Breast epithelium (tissue), 4 donors: ENCODE data around the gene IL18RAP. TPM values are rescaled to one million over a fixed set of nuclear protein-coding genes. Genes with fewer than 3 reads are reported as not detected.
A peak's percentile ranks its signal among the peaks of the same experiment; 100 is the strongest.

Experiments used
- DNase-seq, 2 donors: peaks; one replicate each; pipeline ENCODE4 v3.0.0-alpha.2; 2019; ENCODE audit warnings: low spot score in 2 of 2
- H3K27ac ChIP-seq, 2 donors: fragments of 200-600 bp; sonication (generic) in 1 of 2; one replicate each; pipeline ENCODE4 v1.5.1; 2016 to 2019; ENCODE audit warnings: mild to moderate bottlenecking in 1 of 2
- H3K27me3 ChIP-seq, 2 donors: fragments of 200-600 bp; sonication (generic) in 1 of 2; one replicate each; pipeline versions ENCODE4 v1.5.1 to v1.6.0; 2017 to 2019; ENCODE audit warnings: control low read depth in 1 of 2, mild to moderate bottlenecking in 1 of 2
- H3K36me3 ChIP-seq: fragments of 200-600 bp; one replicate; pipeline ENCODE4 v1.5.1; 2019
- H3K4me1 ChIP-seq, 2 donors: fragments of 200-600 bp; sonication (generic); one replicate each; pipeline ENCODE4 v1.5.1; 2016 to 2019; ENCODE audit warnings: control low read depth in 1 of 2
- H3K4me3 ChIP-seq, 3 donors: fragments of 200-600 bp; sonication (generic); 1 replicate in 2 of 3; 2 replicates in 1 of 3; pipeline ENCODE4 v1.5.1; 2016 to 2019; ENCODE audit warnings: mild to moderate bottlenecking in 3 of 3, moderate library complexity in 2 of 3
- H3K9me3 ChIP-seq, 2 donors: fragments of 200-600 bp; sonication (generic) in 1 of 2; one replicate each; pipeline ENCODE4 v1.5.1; 2016 to 2019; ENCODE audit warnings: control low read depth in 1 of 2
- CTCF ChIP-seq, 3 donors: fragments of 450-650 bp; IDR thresholded peaks; one replicate each; pipeline ENCODE4 v1.5.1; 2016 to 2017; ENCODE audit warnings: antibody characterized with exemption in 3 of 3, mild to moderate bottlenecking in 3 of 3, moderate library complexity in 3 of 3
- POLR2A ChIP-seq: fragments of 450-650 bp; IDR thresholded peaks from one replicate; pipeline ENCODE4 v1.6.1; 2016; ENCODE audit warnings: antibody characterized with exemption, mild to moderate bottlenecking, moderate library complexity
- POLR2AphosphoS5 ChIP-seq, 3 donors: sonication (generic); formaldehyde crosslinking; IDR thresholded peaks; one replicate each; pipeline ENCODE4 v1.6.1; 2017; ENCODE audit warnings: antibody characterized with exemption in 3 of 3
- intact Hi-C: fragments of 100-400 bp; cut with DNase I; formaldehyde crosslinking; loops from one replicate; pipeline ENCODE4 v1.15.1; 2023; ENCODE audit warnings: low total_unique reads
- total RNA-seq, 3 donors: library from RNA; depleted of rRNA; stranded (reverse); fragments of >200 nt; gene quantifications; one replicate each; pipeline ENCODE4 v1.1.0, GENCODE V29; 2016

Gene IL18RAP
- total RNA-seq, 3 donors from 2014 or later = 1.4 to 2.9 (median 2.3) TPM

- DNase-seq = no peak
- intact Hi-C loops = no loop called here
Measured at GRCh38 chr2:102485147-102485785, 62.3 kb downstream of the IL18RAP start.

GRCh38 chr2:102486941-102487702 lies 64.2 kb downstream of the IL18RAP start:
- intact Hi-C loops = no loop called here
- no peak for DNase-seq
- Histone ChIP-seq H3K27ac (no peak overlapping the region), H3K9me3 (no peaks in the 10 kb centered on the region), H3K4me3 (no peak overlapping the region), H3K27me3 (no peaks in the 10 kb centered on the region), H3K36me3 (no peaks in the 10 kb centered on the region), H3K4me1 (peaks cover 0 to 4% of the 10 kb centered on the region in 2 donors)
- no peak for TF ChIP-seq POLR2A
- no peak for TF ChIP-seq POLR2AphosphoS5 (IDR thresholded peaks at IDR 0.05)
- TF ChIP-seq CTCF (IDR thresholded peaks at IDR 0.05) = no peak

More at GRCh38 chr2:102485147-102485785, 62.3 kb downstream of the IL18RAP start:
- no peak for TF ChIP-seq POLR2A
- TF ChIP-seq POLR2AphosphoS5 (IDR thresholded peaks at IDR 0.05) = no peak
- TF ChIP-seq CTCF (IDR thresholded peaks at IDR 0.05) = no peak
- no peaks in the 10 kb centered on the region for H3K36me3 ChIP-seq
- H3K4me3 ChIP-seq = no peak overlapping the region
- H3K9me3 ChIP-seq = no peaks in the 10 kb centered on the region
- no peak overlapping the region for H3K27ac ChIP-seq
- H3K27me3 ChIP-seq = no peaks in the 10 kb centered on the region
- H3K4me1 ChIP-seq = peaks cover 0 to 4% of the 10 kb centered on the region in 2 donors

DNA sequence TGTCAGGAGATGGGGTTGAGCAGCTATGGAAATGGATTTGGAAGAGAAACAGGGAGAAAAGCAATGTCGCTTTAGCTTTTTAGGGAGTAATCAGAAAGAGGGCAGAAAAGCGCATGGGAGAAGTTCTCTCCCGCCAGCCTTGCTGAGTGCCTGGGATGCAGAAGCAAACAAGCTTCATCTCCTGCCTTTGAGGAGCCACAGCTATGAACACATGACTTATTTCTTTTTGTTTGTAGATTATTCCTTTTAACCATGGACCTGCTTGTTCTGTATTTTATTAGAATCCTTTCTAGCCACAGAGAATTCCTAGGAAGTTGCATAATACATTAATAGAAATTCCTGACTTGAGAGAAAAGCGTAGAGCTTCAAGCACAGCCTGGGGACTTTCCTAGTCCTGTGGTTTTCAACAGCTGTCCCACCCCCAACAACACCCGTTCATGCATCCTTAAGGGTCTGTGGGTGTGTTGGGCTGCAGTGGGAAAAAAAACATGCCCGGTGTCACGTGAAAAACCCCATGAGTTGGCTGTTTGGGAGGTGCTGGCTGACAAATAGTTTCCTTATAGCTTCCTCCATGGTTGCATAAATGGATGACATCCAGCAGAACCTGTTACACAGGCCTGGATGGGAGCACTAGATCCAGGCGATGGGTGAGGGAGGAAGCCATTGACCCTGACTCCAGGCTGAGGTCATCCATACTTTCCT lies 65.0 kb downstream of the IL18RAP start:
- Histone ChIP-seq H3K4me1 (peaks cover 0 to 4% of the 10 kb centered on the region in 2 donors), H3K9me3 (no peaks in the 10 kb centered on the region), H3K36me3 (no peaks in the 10 kb centered on the region), H3K27me3 (no peaks in the 10 kb centered on the region), H3K4me3 (peak overlapping the region in 1 of 3 donors; percentile 25), H3K27ac (peak overlapping the region in 1 of 2 donors; percentile 40)
- intact Hi-C loops = no loop called here
- TF ChIP-seq CTCF (IDR thresholded peaks at IDR 0.05) = no peak
- no peak for TF ChIP-seq POLR2AphosphoS5 (IDR thresholded peaks at IDR 0.05)
- TF ChIP-seq POLR2A = no peak
- DNase-seq = peak in 1 of 2 donors; percentile 47

- intact Hi-C loops = no loop called here
- Histone ChIP-seq H3K36me3 (no peaks in the 10 kb centered on the region), H3K4me3 (no peak overlapping the region), H3K27ac (no peak overlapping the region), H3K27me3 (no peaks in the 10 kb centered on the region), H3K4me1 (peaks cover 0 to 4% of the 10 kb centered on the region in 2 donors), H3K9me3 (no peaks in the 10 kb centered on the region)
- no peak for DNase-seq
- no peak for TF ChIP-seq POLR2AphosphoS5 (IDR thresholded peaks at IDR 0.05)
- TF ChIP-seq POLR2A = no peak
- no peak for TF ChIP-seq CTCF (IDR thresholded peaks at IDR 0.05)
Measured at GRCh38 chr2:102489646-102490045, 66.7 kb downstream of the IL18RAP start.
